ENCODE data around the gene GLB1L3. TPM values are rescaled to one million over a fixed set of nuclear protein-coding genes. Genes with fewer than 3 reads are reported as not detected.

GLB1L3 gene
- total RNA-seq, 4 donors from 2014 or later, result 5.1 to 6.1 (median 5.9) TPM

DNA sequence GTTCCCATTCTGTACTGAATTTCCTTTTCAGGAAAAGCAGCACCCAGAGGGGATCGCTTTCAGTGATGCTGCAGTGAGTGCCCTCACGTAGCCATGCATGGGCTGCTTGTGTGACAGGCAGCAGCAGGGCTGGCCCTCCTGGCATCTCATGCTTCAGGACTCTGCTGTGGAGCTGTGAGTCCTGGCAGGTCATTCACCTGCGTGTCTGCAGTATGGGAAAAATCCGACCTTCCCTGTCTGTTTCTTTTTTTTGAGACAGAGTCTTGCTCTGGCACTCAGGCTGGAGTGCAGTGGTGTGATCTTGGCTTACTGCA, 69.0 kb downstream of the GLB1L3 start:
- H3K27me3 ChIP-seq, result no peaks in the 10 kb centered on the region
- DNase-seq (ENCODE audit: low spot score in 2 of 2), result peak in 1 of 2 donors; percentile 23
- no peaks in the 10 kb centered on the region for H3K9me3 ChIP-seq
- TF ChIP-seq CTCF (IDR thresholded peaks at IDR 0.05) (no peak), POLR2A (IDR thresholded peaks at IDR 0.05) (no peak), POLR2AphosphoS5 (IDR thresholded peaks at IDR 0.05) (no peak), EP300 (IDR thresholded peaks at IDR 0.05) (no peak)
- H3K36me3 ChIP-seq, result no peaks in the 10 kb centered on the region
- H3K4me1 ChIP-seq, result no peaks in the 10 kb centered on the region
- 93% methylated on average over 4 of the region's 4 CpGs for WGBS
- H3K27ac ChIP-seq, result no peak overlapping the region
- H3K4me3 ChIP-seq, result no peak overlapping the region

DNA sequence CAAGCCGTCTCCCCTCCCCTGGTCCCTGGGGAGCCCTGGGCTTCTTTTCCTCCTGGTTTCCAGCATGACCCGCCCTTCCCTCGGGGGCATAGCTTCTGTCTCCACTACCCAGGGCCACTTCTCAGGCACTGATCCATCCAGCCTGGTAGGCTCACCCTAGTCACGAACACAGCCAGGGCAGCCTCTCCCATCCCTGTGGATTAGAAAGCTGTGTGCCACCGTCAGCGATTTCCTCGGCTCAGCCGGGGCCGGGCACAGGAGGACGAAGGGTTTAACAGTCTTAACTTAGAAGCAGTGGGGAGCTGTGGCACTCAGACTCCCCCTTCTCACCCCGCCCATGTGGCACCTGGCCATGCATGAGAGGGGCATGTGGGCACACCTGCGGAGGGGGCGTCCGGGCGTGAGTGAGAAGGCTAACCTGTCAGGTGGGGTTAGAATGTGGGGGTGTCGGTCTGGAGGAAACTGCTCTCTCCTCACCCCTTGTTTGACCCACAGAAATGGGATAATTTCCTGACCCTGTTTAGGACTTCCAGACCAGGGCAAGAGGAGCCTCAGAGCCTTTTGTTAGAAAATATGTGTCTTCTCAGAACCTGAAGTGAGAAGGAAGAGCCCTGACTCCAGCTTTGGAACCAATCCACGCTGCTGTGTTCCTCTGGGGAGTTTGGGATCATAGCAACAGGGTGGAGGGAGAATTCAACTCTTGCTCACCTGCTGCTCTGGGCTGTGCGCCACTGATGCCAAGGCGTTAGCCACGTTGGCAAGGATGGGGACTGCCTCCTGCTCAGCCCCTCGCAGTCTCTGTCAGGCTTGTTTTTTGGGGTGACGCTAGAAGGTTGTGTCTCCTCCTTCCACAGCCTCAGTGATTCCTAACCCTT, 70.2 kb downstream of the GLB1L3 start:
- H3K9me3 ChIP-seq, result no peaks in the 10 kb centered on the region
- DNase-seq (ENCODE audit: low spot score in 2 of 2), result peak; percentile 51 to 74
- no peaks in the 10 kb centered on the region for H3K36me3 ChIP-seq
- H3K4me1 ChIP-seq, result no peaks in the 10 kb centered on the region
- TF ChIP-seq POLR2AphosphoS5 (IDR thresholded peaks at IDR 0.05), result no peak
- no peak for TF ChIP-seq EP300 (IDR thresholded peaks at IDR 0.05)
- no peak overlapping the region for H3K27ac ChIP-seq
- H3K4me3 ChIP-seq, result no peak overlapping the region
- H3K27me3 ChIP-seq, result no peaks in the 10 kb centered on the region
- WGBS, result 47% methylated on average over 22 of the region's 22 CpGs

DNA sequence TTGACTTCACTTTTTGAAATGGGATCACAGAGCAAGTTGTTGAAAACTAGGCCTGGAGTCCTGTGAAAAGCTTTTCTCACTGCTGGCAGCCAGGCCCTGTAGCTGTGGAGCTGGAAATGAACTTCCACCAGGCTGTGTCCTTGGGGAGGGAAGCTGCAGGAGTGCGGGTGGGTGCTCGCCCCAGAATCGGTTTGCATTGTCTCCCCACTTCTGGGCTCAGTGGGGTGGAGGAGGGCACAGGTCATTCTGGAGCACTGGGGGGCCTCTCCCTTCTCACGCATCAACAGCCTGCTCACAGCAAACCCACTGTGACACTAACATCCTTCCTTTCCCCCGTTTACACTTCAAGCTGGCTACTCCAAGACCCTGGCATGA, 70.8 kb downstream of the GLB1L3 start:
- H3K27me3 ChIP-seq, result no peaks in the 10 kb centered on the region
- H3K4me3 ChIP-seq, result no peak overlapping the region
- no peak overlapping the region for H3K27ac ChIP-seq
- H3K9me3 ChIP-seq, result no peaks in the 10 kb centered on the region
- peak; percentile 16 to 25 for DNase-seq (ENCODE audit: low spot score in 2 of 2)
- no peaks in the 10 kb centered on the region for H3K36me3 ChIP-seq
- 73% methylated on average over 2 of the region's 5 CpGs for WGBS
- TF ChIP-seq EP300 (IDR thresholded peaks at IDR 0.05) (no peak), POLR2AphosphoS5 (IDR thresholded peaks at IDR 0.05) (no peak), CTCF (IDR thresholded peaks at IDR 0.05) (no peak), POLR2A (IDR thresholded peaks at IDR 0.05) (no peak)
- H3K4me1 ChIP-seq, result no peaks in the 10 kb centered on the region

DNA sequence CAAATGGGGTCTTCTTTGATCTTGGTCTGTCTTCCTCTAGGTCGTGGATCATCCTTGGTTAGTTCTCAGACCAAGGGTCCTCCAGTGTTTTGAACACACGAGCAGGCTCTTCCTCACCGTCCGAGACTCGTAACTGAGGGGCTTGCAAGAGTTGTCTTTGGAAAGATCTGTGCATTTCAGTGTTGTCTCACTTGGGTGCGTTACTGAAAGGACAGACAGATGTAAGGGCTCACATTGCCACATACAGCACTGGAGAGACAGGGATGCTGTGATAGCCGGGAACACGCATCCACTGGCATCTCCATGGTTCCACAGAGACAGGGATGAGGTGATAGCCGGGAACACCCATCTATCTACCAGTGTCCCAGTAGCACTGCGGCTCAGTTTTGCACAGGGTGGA, 71.3 kb downstream of the GLB1L3 start:
- H3K9me3 ChIP-seq, result no peaks in the 10 kb centered on the region
- DNase-seq (ENCODE audit: low spot score in 2 of 2), result peak; percentile 13 to 28
- H3K4me3 ChIP-seq, result no peak overlapping the region
- H3K27me3 ChIP-seq, result no peaks in the 10 kb centered on the region
- WGBS, result 95% methylated on average over 10 of the region's 10 CpGs
- no peaks in the 10 kb centered on the region for H3K36me3 ChIP-seq
- TF ChIP-seq POLR2AphosphoS5 (IDR thresholded peaks at IDR 0.05), result no peak
- TF ChIP-seq EP300 (IDR thresholded peaks at IDR 0.05), result no peak
- TF ChIP-seq CTCF (IDR thresholded peaks at IDR 0.05), result no peak
- TF ChIP-seq POLR2A (IDR thresholded peaks at IDR 0.05), result no peak
- no peak overlapping the region for H3K27ac ChIP-seq
- no peaks in the 10 kb centered on the region for H3K4me1 ChIP-seq

DNA sequence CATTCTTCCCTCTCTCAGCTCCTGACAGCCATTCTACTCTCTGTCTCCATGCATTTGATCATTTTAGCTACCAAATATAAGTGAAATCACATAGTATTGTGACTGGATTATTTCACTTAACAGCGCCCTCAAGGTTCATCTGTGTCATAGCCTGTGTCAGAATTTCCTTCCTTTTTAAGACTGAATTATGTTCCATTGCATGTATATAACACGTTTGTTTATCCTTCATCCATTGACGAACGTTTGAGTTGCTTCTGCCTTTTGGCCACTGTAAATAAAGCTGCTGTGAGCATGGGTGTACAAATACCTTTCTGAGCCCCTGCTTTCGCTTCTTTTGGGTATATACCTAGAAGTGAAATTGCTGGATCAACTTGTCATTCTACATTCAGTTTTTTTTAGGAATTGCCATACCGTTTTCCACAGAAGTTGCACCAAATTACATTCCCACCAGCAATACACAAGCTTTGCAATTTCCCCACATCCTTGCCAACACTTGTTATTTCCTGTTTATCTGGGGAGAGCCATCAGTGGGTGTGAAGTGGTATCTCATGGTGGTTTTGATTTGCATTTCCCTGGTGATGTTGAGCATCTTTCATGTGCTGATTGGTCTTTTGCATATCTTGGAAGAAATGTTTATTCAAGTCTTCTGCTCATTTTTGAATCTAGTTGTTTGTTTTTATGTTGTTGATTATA, 73.1 kb downstream of the GLB1L3 start:
- TF ChIP-seq CTCF (IDR thresholded peaks at IDR 0.05), result no peak
- no peak for TF ChIP-seq EP300 (IDR thresholded peaks at IDR 0.05)
- TF ChIP-seq POLR2AphosphoS5 (IDR thresholded peaks at IDR 0.05), result no peak
- no peak for TF ChIP-seq POLR2A (IDR thresholded peaks at IDR 0.05)
- Histone ChIP-seq H3K36me3 (no peaks in the 10 kb centered on the region), H3K4me3 (no peak overlapping the region), H3K27me3 (no peaks in the 10 kb centered on the region), H3K27ac (no peak overlapping the region), H3K9me3 (no peaks in the 10 kb centered on the region), H3K4me1 (no peaks in the 10 kb centered on the region)
- 70% methylated on average over 6 of the region's 6 CpGs for WGBS
- no peak for DNase-seq (ENCODE audit: low spot score in 2 of 2)
